ENCODE results near the gene HSBP1L1.
"Not testable (repeated sequence)": the region's sequence is repeated elsewhere in the genome, so short reads cannot be mapped to it uniquely, and the experiment has no call there.

Gene HSBP1L1

DNA sequence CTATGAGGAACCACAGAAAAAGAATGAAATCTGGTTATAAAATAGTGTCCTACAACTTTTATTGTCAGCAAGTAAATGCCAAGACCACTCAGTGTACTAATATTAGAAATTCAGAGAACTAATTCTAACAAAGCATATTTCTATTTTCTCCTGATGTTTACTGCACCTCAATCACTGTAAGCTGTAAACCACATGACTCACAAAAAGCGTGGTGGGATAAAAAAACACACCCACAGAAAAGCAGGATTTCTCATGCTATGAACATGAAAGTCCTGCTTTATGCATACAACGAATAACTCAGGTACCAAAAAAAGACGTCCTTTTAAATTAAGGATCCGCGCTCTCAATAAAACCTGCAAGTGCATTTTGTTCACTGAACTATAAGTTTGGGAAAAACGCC, 23.1 kb downstream of the HSBP1L1 start:
- POLR2A ChIA-PET = no interaction called here
- CTCF ChIA-PET = interaction anchor here (0.7 to 4.5 kb wide), 4 partner anchors 17 to 81 kb away, joined by 3 to 25 read pairs (median 3); partner anchors contain the start of gene HSBP1L1
- no peak for DNase-seq (ENCODE audit: extremely low spot score)
- TF ChIP-seq, protein P1, sequence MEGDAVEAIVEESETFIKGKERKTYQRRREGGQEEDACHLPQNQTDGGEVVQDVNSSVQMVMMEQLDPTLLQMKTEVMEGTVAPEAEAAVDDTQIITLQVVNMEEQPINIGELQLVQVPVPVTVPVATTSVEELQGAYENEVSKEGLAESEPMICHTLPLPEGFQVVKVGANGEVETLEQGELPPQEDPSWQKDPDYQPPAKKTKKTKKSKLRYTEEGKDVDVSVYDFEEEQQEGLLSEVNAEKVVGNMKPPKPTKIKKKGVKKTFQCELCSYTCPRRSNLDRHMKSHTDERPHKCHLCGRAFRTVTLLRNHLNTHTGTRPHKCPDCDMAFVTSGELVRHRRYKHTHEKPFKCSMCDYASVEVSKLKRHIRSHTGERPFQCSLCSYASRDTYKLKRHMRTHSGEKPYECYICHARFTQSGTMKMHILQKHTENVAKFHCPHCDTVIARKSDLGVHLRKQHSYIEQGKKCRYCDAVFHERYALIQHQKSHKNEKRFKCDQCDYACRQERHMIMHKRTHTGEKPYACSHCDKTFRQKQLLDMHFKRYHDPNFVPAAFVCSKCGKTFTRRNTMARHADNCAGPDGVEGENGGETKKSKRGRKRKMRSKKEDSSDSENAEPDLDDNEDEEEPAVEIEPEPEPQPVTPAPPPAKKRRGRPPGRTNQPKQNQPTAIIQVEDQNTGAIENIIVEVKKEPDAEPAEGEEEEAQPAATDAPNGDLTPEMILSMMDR (IDR thresholded peaks at IDR 0.05; ENCODE audit: control extremely low read depth, extremely low read depth, low read depth, missing control alignments) = no peak

DNA sequence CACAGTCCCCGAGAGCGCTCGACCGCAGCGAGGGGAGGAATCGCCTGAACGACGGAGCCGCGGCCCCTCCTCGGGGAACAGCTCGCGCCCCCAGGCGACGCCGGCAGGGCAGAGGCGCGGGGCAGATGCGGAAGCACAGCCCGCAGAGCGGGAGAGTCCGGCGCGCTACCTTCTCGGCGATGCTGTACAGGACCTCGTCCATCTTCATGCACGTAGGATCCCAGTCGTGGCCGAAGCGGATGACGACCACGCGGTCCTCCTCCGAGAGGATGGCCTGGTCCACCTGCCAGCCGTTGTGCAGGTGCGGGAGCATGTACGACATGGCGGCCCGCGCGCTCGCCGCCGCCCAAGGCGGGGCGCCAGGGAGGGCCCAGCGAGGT, 23.6 kb downstream of the HSBP1L1 start:
- ChIA-PET POLR2A (no interaction called here), CTCF (interaction anchor here (0.7 to 4.5 kb wide), 4 partner anchors 16 to 82 kb away, joined by 3 to 25 read pairs (median 3); partner anchors contain the start of gene HSBP1L1)
- TF ChIP-seq, protein P1 (IDR thresholded peaks at IDR 0.05; ENCODE audit: control extremely low read depth, extremely low read depth, low read depth, missing control alignments) = peak; percentile 43
- DNase-seq (ENCODE audit: extremely low spot score) = peak; percentile 82

GRCh38 chr18:79988451-79989194, 24.2 kb downstream of the HSBP1L1 start, which contains the start of gene TXNL4A:
TXNL4A (minus strand) TSS chr18:79988563; CDS start chr18:79988392, 171 bp downstream.
- TF ChIP-seq, protein P1 (IDR thresholded peaks at IDR 0.05; ENCODE audit: control extremely low read depth, extremely low read depth, low read depth, missing control alignments) = no peak
- ChIA-PET POLR2A (interaction anchor here (1.0 kb wide), 1 partner anchor 45 kb away, joined by 4 read pairs; no protein-coding TSS in a partner anchor), CTCF (interaction anchor here (1.1 to 4.5 kb wide), 4 partner anchors 10 to 82 kb away, joined by 3 to 25 read pairs (median 3); partner anchors contain the start of gene HSBP1L1)
- DNase-seq (ENCODE audit: extremely low spot score) = peak; percentile 91

DNA sequence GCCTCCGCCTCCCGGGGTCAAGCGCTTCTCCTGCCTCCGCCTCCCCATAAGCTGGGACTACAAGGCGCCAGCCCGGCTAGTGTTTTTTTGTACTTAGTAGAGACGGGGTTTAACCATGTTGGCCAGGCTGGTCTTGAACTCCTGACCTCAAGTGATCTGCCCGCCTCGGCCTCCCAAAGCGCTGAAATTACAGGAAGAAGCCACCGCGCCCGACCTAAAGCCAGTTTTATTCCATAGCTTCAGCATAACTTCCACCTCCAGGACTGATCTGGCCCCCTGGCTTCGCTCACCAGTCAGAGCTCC, 24.7 kb downstream of the HSBP1L1 start:
- CTCF ChIA-PET = interaction anchor here (1.3 to 4.5 kb wide), 3 partner anchors 10 to 83 kb away, joined by 3 to 25 read pairs (median 3); partner anchors contain the start of gene HSBP1L1
- TF ChIP-seq, protein P1 (IDR thresholded peaks at IDR 0.05; ENCODE audit: control extremely low read depth, extremely low read depth, low read depth, missing control alignments) = no peak
- POLR2A ChIA-PET = interaction anchor here (1.0 kb wide), 1 partner anchor 44 kb away, joined by 4 read pairs; no protein-coding TSS in a partner anchor
- no peak for DNase-seq (ENCODE audit: extremely low spot score)

DNA sequence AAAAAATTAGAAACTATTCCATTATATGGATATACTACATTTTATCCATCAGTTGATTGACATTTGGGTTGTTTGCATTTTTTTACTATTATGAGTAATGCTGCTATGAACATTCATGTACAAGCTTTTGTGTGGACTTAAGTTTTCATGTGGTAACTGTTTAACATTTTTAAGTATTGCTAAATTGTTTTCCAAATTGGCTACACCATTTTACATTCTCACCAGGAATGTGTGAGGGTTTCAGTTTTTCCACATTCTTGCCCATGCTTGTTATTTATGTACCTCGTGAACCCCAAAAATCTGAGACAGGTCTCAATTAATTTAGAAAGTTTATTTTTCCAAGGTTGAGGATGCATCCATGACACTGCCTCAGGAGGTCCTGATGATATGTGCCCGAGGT, 27.1 kb downstream of the HSBP1L1 start:
- DNase-seq (ENCODE audit: extremely low spot score) = no peak
- ChIA-PET CTCF (no interaction called here), POLR2A (no interaction called here)
- TF ChIP-seq, protein P1 (IDR thresholded peaks at IDR 0.05; ENCODE audit: control extremely low read depth, extremely low read depth, low read depth, missing control alignments) = no peak

DNA sequence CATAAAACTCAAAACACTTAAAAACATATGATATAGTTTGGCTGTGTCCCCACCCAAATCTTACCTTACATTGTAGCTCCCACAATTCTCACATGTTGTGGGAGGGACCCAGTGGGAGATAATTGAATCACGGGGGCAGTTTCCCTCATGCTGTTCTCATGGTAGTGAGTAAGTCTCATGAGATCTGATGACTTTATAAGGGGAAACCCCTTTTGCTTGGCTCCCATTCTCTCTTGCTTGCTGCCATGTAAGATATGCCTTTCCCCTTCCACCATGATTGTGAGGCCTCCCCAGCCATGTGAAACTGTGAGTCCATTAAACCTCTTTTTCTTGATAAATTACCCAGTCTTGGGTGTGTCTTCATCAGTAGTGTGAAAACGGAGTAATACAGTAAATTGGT, 35.3 kb downstream of the HSBP1L1 start:
- POLR2A ChIA-PET; DNase-seq (ENCODE audit: extremely low spot score): not testable (repeated sequence)
- CTCF ChIA-PET = interaction anchor here (1.7 kb wide), 1 partner anchor 11 kb away, joined by 3 read pairs; no protein-coding TSS in a partner anchor

DNA sequence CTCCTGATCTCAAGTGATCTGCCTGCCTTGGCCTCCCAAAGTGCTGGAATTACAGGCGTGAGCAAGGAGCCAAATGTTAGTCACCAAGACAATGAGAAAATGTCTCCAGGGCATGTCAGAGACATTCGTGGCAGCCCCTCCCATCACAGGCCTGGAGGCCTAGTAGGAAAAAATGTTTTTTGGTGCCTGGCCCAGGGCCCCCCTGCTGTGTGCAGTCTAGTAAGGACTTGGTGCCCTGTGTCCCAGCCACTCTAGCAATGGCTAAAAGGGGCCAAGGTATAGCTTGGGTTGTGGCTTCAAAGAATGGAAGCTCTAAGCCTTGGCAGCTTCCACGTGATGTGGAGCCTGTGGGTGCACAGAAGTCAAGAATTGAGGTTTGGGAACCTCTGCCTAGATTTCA, 36.4 kb downstream of the HSBP1L1 start:
- CTCF ChIA-PET = no interaction called here
- POLR2A ChIA-PET = no interaction called here
- DNase-seq (ENCODE audit: extremely low spot score) = no peak
- TF ChIP-seq, protein P1 (IDR thresholded peaks at IDR 0.05; ENCODE audit: control extremely low read depth, extremely low read depth, low read depth, missing control alignments) = no peak

Data from GM10248 (cell line).